Stimulated activated naive CD4-positive, alpha-beta T cell treated with Interleukin-2 at 50 U/mL for 16 hours (primary cell): ENCODE results near the gene MMP28.

ENCODE experiments used
- DNase-seq: peaks from one replicate; lab custom pipeline; 2025; lab: John Stamatoyannopoulos, UW

Gene MMP28

DNA sequence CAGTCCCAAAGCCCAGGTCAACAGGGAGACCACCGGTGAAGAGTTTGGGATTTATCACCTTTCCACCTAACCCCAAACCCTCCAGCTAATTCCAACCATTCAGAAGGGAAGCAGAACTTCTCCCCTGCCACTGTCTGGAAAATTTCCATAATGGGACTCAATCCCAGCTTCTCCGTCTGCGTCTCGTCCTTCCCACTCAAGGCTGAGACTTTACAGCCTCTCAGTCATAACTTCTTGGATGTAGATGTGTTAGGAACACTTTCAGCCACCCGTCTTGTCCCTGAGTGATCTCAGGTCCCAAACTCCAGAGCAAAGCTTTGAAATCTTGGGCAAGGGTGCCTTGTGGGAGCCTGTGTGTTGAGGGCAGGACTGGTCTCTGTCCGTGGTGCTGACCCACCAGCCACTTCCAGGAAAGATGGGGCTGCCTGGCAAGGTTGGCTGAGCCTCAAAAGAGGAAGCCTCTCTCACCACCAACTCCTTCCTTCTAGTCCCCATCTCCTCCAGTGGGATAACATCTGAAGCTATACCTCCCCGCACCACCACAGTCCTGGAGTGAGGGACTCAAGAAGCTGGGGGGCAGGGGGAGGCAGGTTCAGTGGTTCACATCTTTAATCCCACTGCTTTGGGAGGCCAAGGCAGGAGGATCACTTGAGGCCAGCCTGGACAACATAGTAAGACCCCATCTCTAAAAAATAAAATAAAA is 51.7 kb downstream of the MMP28 start:
- DNase-seq: no peak

GRCh38 chr17:35742896-35743477 is 52.5 kb downstream of the MMP28 start:
- no peak for DNase-seq

GRCh38 chr17:35742496-35742895 is 52.9 kb downstream of the MMP28 start:
- no peak for DNase-seq

DNA sequence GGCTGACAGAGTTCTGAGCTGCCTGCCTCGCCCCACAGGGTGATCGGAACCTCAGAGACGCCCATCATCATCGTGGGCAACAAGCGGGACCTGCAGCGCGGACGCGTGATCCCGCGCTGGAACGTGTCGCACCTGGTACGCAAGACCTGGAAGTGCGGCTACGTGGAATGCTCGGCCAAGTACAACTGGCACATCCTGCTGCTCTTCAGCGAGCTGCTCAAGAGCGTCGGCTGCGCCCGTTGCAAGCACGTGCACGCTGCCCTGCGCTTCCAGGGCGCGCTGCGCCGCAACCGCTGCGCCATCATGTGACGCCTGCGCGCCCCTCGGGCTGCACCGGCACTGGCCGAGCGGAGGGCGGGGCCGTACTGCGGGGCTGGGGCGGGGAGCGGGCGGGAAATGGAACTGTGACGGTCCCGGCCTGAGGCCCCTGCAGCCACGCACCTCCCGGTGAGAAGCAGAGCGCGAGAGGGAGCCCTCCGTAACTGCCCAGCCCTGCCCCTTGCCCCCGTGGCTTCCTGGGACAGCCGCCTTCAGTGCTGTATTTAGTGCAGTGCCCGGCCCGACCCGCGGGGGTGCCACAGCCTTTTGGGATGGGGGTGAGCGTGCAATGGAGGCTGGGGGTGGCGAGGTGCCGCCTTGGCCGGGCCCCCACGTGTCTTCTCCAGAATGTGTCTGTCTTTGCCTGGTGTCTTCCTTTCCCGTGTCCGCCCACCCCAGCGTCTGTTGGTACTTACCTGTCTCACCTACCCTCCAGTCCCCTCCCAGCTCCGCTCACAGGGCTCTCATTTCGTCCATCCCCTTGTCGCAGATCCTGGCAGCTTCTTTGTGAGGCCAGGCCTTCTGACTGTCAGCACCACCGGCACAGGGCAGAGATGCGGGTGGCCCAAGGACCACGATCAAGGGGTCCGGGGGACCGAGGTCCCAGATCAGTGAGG is 54.2 kb downstream of the MMP28 start:
- DNase-seq: no peak

DNA sequence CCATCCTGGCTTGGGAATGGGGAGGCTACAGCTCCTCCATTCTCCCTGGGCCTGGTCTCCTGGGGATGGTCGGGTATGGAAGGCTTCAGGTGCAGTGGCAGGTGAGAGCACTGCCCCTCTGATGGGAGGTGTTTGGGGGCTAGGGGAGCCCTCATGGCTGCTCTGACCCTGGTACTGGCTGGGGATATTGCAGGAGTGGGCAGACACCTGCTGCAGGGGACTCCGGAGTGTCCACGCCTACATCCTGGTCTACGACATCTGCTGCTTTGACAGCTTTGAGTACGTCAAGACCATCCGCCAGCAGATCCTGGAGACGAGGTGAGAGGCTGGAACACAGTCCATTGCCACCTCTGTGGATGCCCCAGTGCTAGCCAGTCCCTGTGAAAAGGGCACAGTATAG is 55.2 kb downstream of the MMP28 start:
- DNase-seq: no peak

- no peak for DNase-seq
Observed at GRCh38 chr17:35738519-35739133, 56.8 kb downstream of the MMP28 start.

DNA sequence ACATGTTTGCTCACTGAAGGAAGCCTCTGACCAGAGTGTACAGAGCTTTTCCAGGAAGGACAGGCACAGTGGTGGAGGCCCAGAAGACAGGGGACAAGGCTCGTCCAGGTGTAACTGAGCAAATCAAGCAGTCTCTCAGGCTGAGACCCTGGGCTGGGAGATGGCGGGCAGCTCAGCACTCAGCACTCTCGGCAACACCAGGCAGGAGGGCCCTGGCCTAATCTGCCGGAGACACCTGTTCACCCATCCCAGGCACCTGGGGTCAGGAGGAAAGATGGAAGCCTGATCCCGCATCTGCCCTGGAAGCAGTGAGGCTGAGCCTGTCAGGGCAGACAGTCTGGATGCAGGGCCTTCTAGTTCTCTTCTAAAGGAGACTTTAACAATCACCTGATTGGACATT is 59.2 kb downstream of the MMP28 start:
- no peak for DNase-seq

GRCh38 chr17:35735036-35735805 is 60.2 kb downstream of the MMP28 start:
- no peak for DNase-seq

DNA sequence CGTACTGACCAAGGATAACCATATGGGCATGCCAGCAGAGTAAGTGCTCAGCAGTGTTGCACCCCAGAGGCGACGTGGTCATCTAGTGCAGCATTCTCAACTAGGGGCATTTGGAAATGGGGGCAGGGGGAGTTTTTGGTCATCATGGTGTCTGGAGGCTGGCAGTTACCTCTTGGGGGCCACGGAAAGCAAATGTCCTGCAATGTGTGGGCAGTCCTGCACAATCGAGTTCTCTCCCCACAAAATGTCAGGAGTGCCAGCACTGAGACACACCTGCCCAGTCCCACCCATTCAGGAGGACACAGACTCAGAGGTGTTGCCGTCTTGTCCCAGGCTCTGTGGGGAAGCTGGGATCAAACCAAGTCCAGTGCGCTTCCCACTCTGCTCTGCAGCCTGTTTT is 61.0 kb downstream of the MMP28 start:
- DNase-seq: no peak

GRCh38 chr17:35733366-35733765 is 62.1 kb downstream of the MMP28 start:
- no peak for DNase-seq

DNA sequence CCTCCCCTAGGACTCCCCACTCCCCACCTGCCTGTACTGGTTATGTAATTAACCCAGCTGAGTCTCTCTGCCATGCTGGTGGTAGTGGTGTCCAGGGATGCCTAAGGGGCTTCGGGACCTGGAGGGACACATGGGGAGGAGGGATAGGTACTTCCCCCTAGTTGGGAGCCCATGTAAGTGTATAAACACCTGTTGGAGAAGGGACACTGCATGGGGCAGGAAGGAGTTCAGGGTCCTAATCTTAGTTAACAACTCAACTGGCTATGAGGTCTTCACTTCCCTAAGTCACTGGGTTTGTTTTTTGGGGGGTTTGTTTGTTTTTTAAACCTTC is 62.7 kb downstream of the MMP28 start:
- no peak for DNase-seq

DNA sequence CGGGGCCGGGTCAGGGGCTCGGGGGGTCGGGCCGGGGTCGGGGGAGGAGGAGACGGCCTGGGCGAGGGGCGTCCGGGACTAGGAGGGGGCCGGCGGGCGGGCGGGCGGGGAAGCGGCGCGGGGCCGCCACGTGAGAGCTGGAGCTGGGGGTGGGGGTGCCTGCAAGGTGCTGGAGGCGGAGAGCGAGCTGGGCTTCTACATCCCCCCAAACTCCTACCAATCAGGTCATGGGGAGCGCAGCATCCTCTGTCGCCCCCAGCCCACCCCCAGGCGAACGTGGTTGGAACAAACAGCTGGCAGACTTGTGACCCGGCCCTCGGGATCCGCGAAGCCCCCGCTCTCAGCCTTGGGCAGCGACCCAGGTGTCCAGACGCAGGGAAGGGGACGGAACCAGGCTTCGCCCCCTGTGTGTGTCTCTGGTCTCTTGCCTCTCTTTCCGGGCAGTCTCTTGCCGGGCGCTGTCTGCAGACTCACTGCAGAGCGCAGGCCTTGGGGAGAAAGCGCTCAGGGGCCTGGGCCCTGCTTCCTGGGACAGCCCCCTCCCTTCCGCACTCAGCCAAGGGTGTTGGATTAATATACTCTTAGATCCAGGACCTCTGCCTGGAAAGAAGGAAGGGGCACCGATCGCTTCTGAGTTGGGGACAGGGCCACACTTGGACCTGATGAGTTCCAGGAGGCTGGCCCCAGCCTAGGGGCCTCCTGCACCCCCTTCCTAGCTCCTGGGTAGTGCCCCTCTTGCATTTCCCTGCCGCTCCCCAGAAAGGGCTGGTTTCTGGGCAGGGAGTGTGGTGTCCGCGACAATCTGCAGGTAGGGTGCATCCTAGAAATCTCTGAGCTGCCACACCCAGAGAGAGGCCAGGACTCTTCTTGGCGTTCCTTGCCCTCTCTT is 63.3 kb downstream of the MMP28 start:
- DNase-seq: no peak

DNA sequence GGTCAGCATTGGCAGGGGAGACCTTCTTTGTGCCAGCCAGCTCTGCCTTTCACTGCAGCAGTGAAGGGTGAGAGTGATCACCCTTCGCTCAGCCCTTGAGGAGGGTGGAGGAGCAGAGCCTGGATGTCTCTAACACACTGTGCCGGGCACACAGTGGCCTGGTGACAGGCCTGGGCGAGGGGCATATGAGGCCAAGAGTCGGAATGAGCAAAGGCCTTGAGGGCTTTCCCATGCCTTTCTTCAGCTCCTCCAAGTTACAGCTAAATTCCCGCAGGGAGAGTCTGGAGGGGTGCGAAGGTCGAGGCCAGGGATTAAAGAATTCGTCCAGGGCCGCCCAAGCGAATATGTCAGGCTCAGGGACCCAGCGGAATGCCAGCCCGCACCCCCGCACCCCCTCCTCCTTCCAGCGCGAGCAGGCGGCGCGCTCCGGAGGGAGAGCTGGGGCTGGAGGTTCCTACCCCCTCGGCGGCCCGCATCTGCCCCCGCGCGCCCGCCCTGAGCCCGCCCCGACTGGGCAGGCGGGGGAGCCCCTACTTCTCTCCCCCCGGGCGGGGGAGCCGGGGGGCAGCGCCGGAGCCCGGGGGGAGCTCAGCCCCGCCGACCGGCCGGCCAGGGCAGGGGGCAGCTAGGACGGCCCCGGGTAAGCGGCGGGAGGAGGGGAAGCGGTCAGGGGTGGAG is 64.1 kb downstream of the MMP28 start, which contains the start of gene RASL10B:
RASL10B (plus strand) TSS at position 401 of the 678 bp plus-strand sequence. CDS start 3,546 bp downstream, outside the sequence.
- DNase-seq: peak; percentile 44

DNA sequence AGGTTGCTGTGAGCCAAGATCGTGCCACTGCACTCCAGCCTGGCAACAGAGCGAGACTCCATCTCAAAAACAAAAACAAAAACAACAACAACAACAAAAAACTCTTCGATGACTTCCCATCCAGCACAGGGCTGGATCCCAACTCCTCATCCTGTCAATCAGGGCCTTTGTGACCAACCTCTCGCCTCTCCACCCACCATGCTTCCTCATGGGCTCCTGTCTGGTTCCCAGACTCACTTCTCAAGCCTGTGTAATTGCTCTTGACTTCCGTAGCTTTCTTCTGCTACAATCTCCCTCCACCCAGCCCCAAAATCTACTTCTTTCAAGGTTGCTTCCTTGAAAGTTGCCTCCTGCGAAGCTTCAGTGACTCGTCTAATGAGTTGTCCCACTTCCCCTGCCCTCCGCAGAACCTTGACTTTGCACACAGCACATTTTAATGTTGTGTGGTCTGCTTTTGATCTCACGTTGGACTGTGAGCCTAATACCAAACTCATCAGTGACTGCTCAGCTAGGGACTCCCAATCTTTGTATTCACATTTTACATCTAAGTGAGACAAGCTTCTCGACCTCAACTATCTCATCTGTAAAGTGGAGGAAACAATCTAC is 64.9 kb downstream of the MMP28 start:
- no peak for DNase-seq

GRCh38 chr17:35729405-35729833 is 66.0 kb downstream of the MMP28 start:
- DNase-seq: no peak

- DNase-seq: no peak
Observed at GRCh38 chr17:35728551-35728950, 66.9 kb downstream of the MMP28 start.

DNA sequence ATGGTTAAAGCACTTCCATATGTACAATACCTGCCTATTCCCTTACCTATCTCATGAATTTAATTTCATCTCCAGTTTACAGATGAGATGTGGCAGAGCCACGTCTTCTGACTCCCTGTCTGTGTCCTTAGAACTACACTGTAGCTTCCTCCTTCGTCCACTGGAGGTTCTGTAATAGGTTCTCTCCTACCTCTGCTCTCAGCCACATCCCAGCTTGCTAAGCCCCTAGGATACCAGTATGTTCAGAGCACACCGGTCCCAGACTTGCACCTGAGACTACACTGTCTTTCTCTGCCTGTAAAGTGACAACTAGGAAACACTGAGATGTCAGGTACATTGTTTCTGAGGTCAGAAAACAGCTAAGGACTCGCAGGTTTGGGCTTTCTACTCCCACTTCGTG is 67.8 kb downstream of the MMP28 start:
- no peak for DNase-seq

DNA sequence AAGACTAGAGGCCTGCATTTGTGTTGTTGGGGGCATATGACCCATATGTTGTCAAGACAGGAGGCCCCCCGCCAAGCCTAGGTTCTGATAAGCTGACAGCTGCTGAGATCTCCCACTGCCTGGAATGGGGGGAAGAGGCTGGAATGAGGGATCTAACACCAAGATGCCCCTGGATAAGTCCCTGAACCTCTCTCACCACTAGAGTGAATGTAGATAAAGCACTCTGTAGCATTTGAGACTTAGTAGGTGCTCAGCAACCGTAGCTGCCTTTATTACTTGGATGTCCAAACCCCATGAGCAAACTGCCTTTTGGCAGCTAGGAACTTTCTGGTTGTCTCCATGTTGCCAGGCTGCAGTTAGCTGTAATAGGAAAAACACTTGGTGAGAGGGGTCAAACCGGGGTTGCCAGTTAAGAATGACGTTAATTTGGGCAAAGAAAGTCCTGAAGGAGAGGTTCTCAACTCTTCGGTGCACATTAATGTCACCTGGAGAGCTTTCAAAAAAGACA is 68.4 kb downstream of the MMP28 start:
- no peak for DNase-seq
